Measurements from ENCODE around the gene OCRL. TPM values are rescaled to one million over a fixed set of nuclear protein-coding genes. Genes with fewer than 3 reads are reported as not detected.
A peak's percentile ranks its signal among the peaks of the same experiment; 100 is the strongest.

Gene OCRL
- 14.5 and 17.7 TPM in 2 replicates for total RNA-seq (2014; rRNA removed; shearing (Covaris generic))

DNA sequence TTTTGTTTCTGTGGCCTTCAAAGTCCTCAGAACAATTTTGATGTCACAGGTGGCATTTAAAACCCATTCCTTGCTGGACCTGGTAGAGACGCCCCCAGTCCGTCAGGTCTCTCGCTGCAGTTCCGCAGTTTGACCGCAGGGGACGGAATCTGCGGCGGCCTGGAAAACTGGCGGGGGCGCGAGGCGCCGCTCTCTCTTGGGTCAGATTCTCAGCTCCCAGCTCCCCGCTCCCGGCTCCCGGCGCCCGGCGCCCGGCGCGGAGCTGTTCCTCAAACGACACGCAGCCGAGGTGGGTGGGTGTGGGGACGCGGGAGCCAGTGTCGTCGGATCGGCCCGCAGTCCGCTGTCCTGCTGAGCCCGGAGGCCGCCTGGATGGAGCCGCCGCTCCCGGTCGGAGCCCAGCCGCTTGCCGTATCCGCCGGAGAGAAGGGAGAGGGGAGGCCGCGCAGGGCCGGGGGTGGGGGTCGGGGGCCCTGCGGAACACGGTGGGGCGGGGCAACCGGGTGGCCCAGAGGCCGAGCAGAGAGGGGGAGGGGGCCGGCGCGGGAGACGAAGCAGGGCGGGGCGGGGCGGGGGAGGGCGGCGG is at the start of gene OCRL:
TSS of gene OCRL (plus strand) at position 192 of the 586 bp plus-strand sequence. CDS start at position 373, 181 bp downstream.
- Histone ChIP-seq H3K4me1 (no peaks in the 10 kb centered on the region), H3K4me3 (peak within 1 kb of the TSS; percentile 81), H3K36me3 (no peaks in the 10 kb centered on the region), H3K9me3 (replicated peaks) (no peaks in the 10 kb centered on the region), H3K27me3 (no peaks in the 10 kb centered on the region), H3K27ac (peak within 1 kb of the TSS; percentile 60; the same call in 1 of the 2 replicates)
- DNase-seq = peak; percentile 62 to 73

- H3K4me1 ChIP-seq = no peaks in the 10 kb centered on the region
- no peaks in the 10 kb centered on the region for H3K9me3 ChIP-seq (replicated peaks)
- no peaks in the 10 kb centered on the region for H3K27me3 ChIP-seq
- peaks cover 19% of the 10 kb centered on the region for H3K36me3 ChIP-seq
- H3K4me3 ChIP-seq = no peak overlapping the region
- no peak overlapping the region for H3K27ac ChIP-seq
- DNase-seq = no peak
These were observed 49.7 kb upstream of the OCRL start for GRCh38 chrX:129490330-129490729.

DNA sequence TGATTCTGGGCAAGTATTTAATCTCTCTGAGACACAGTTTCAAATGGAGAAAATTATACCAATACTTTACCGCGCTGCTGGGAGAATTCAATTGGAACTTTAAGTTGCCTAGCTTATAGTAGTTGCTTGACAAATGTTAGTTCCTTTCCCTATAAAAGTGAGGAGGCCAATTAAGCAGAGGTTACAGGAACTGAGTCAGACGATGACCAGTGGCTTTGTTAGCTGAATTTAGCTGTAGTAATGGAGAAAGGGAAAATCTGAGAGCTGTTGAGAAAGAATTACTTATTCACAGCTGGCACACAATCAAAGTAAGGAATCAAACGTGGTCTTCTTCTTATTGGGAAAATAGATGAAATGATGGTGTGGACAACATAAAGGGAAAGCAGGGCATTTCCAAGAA is 46.4 kb upstream of the OCRL start:
- DNase-seq = no peak
- H3K27ac ChIP-seq = no peak overlapping the region
- H3K4me3 ChIP-seq = no peak overlapping the region
- H3K4me1 ChIP-seq = no peaks in the 10 kb centered on the region
- peaks cover 15% of the 10 kb centered on the region; the same call in 1 of the 2 replicates for H3K36me3 ChIP-seq
- no peaks in the 10 kb centered on the region for H3K9me3 ChIP-seq (replicated peaks)
- H3K27me3 ChIP-seq = no peaks in the 10 kb centered on the region

DNA sequence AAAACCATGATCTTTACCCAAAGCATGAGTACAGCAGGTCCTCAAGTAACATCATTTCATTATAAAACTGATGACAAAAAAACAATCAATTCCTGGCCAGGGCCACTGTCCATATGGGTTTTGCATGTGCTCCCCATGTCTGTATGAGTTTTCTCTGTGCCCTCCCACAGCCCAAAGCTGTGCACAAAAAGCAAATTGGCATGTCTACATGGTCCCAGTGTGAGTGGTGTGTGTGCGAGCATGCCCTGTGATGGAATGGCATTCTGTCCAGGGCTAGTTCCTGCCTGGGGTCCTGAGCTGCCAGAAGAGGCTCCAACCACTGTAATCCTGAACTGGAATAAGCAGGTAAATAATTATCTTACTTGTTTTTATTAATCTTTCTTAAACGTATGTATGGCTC is 45.2 kb upstream of the OCRL start:
- H3K9me3 ChIP-seq (replicated peaks) = no peaks in the 10 kb centered on the region
- H3K4me1 ChIP-seq = no peaks in the 10 kb centered on the region
- H3K27me3 ChIP-seq = no peaks in the 10 kb centered on the region
- no peak overlapping the region for H3K27ac ChIP-seq
- peaks cover 15% of the 10 kb centered on the region; the same call in 1 of the 2 replicates for H3K36me3 ChIP-seq
- no peak for DNase-seq
- no peak overlapping the region for H3K4me3 ChIP-seq

DNA sequence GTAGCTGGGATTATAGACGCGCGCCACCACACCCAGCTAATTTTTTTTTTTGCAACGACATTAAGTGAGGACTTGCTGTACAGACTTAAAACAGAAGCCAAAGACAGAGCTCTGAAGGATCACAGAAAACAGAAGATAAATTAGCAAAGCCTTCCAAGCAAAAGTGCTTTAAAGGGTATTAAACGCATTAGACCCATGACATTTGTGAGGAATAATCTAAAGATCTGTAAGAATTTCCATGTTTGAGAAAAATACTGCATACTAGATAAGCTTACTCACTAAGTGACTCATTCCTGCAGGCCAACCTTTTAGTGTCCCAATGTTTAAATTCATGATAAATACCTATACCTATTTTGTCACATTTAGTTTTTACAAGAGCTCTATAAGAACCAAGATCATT is 44.2 kb upstream of the OCRL start:
- no peak for DNase-seq
- Histone ChIP-seq H3K27me3 (no peaks in the 10 kb centered on the region), H3K9me3 (replicated peaks) (no peaks in the 10 kb centered on the region), H3K4me3 (no peak overlapping the region), H3K36me3 (peaks cover 15% of the 10 kb centered on the region), H3K27ac (no peak overlapping the region), H3K4me1 (no peaks in the 10 kb centered on the region)

- Histone ChIP-seq H3K27me3 (no peaks in the 10 kb centered on the region), H3K4me1 (no peaks in the 10 kb centered on the region), H3K36me3 (peaks cover 12% of the 10 kb centered on the region), H3K9me3 (replicated peaks) (no peaks in the 10 kb centered on the region), H3K4me3 (no peak overlapping the region), H3K27ac (no peak overlapping the region)
- DNase-seq = no peak
These were observed 43.4 kb upstream of the OCRL start for GRCh38 chrX:129496625-129497024.

DNA sequence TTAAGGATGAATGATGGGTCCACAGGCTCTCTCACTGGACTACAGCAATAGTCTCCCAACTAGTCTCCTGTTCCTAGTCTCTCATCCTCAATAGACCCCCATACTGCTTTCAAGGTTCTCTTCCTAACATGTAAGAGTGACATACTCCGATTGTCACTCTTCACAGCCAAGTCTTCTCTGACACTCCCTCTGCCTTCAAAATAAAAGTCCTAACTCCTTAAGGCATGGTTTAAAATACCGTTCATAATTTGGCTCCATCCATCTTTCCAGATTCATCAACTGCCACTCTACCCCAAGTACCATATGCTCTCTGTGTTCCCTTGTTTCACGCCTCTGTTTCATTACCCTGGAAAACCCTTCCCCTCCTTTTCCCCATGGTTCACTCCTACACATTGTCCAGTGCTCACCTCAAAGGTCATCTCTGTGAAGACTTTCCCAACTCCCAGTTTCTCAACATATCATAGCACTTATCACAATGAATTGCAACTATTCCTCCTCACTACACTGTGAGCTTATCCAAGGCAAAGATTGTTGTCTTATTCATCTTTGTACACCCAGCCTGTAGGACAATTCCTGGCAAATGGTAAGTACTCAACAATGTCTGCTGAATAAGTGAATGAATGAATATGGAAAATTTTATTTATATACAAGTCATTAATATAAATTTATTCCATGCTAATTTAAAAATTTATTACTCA is 42.8 kb upstream of the OCRL start:
- H3K9me3 ChIP-seq (replicated peaks) = no peaks in the 10 kb centered on the region
- no peak overlapping the region for H3K27ac ChIP-seq
- no peaks in the 10 kb centered on the region for H3K27me3 ChIP-seq
- peaks cover 15% of the 10 kb centered on the region for H3K36me3 ChIP-seq
- no peaks in the 10 kb centered on the region for H3K4me1 ChIP-seq
- no peak for DNase-seq
- H3K4me3 ChIP-seq = no peak overlapping the region

GRCh38 chrX:129510331-129510730 is 29.7 kb upstream of the OCRL start:
- H3K4me3 ChIP-seq = no peak overlapping the region
- no peaks in the 10 kb centered on the region for H3K4me1 ChIP-seq
- H3K9me3 ChIP-seq (replicated peaks) = no peaks in the 10 kb centered on the region
- H3K27me3 ChIP-seq = no peaks in the 10 kb centered on the region
- DNase-seq = no peak
- H3K36me3 ChIP-seq = peaks cover 12% of the 10 kb centered on the region; the same call in 1 of the 2 replicates
- no peak overlapping the region for H3K27ac ChIP-seq

- H3K27ac ChIP-seq = no peak overlapping the region
- H3K27me3 ChIP-seq = no peaks in the 10 kb centered on the region
- no peak for DNase-seq
- H3K9me3 ChIP-seq (replicated peaks) = no peaks in the 10 kb centered on the region
- H3K4me3 ChIP-seq = no peak overlapping the region
- H3K4me1 ChIP-seq = no peaks in the 10 kb centered on the region
- H3K36me3 ChIP-seq = peaks cover 20% of the 10 kb centered on the region
These were observed 28.4 kb upstream of the OCRL start for GRCh38 chrX:129511689-129512088.

DNA sequence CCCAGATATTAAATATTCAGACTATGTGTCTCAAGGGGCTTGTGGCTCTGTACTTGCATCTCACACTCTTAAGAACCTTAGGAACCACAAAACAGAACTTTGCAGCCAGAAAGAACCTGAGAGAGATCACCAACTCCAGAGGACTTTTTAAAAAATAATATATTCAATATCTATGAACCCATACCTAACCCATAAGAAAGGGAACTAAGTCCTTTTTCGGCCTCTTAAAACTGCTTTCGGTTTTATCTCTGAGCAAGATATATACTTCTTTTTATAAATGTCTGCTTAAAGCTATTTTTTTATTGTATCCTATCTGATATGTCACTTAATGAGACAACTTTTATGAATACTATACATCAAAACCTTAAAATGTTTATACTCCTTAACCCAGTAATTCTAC is 27.6 kb upstream of the OCRL start:
- Histone ChIP-seq H3K4me3 (no peak overlapping the region), H3K27ac (no peak overlapping the region), H3K27me3 (no peaks in the 10 kb centered on the region), H3K4me1 (no peaks in the 10 kb centered on the region), H3K36me3 (peaks cover 20% of the 10 kb centered on the region), H3K9me3 (replicated peaks) (no peaks in the 10 kb centered on the region)
- DNase-seq = no peak

DNA sequence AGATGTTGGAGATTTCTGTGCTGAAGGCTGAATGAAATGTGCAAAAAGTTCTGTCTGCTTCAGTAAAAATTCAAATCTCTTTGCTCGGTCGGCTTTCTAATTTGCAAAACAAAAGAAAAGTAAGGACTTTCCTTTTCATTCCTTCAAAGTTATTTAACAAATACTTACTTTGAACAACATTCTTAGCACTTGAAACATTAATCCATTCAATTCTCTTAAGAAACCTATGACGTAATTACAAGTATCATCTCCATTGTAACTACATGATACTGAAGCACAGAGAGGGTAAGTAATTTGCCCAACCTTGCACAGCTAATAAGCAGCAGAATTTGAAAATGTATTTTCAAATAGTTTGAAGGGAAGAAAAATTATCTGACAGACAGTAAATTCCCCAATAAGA is 23.7 kb upstream of the OCRL start:
- Histone ChIP-seq H3K36me3 (peaks cover 12% of the 10 kb centered on the region), H3K27ac (no peak overlapping the region), H3K4me1 (no peaks in the 10 kb centered on the region), H3K4me3 (no peak overlapping the region), H3K9me3 (replicated peaks) (no peaks in the 10 kb centered on the region), H3K27me3 (no peaks in the 10 kb centered on the region)
- no peak for DNase-seq

DNA sequence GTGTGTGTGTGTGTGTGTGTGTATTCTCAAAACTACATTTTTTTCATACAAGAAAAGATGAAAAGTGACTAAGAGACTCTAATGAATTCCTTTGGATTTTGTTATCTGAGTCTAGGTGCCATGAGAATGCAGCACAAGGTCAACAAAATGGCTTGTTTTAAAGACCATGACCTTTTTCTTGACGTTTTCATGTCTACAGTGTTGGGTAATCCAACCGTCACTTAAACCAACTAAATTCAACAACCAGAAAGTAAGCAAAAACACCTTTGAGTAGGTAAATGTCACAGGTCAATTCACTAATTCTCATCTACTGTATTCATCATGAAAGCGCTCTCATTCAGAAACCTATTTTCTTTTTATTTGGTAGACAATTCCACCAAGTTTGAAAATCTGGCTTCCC is 19.9 kb upstream of the OCRL start:
- no peaks in the 10 kb centered on the region for H3K9me3 ChIP-seq (replicated peaks)
- peaks cover 9% of the 10 kb centered on the region for H3K36me3 ChIP-seq
- no peak overlapping the region for H3K4me3 ChIP-seq
- no peaks in the 10 kb centered on the region for H3K4me1 ChIP-seq
- no peak overlapping the region for H3K27ac ChIP-seq
- DNase-seq = no peak
- H3K27me3 ChIP-seq = no peaks in the 10 kb centered on the region

GRCh38 chrX:129522184-129523078 is 17.6 kb upstream of the OCRL start:
- H3K27me3 ChIP-seq = no peaks in the 10 kb centered on the region
- DNase-seq = peak; percentile 80 to 81
- H3K27ac ChIP-seq = peak overlapping the region; percentile 71

DNA sequence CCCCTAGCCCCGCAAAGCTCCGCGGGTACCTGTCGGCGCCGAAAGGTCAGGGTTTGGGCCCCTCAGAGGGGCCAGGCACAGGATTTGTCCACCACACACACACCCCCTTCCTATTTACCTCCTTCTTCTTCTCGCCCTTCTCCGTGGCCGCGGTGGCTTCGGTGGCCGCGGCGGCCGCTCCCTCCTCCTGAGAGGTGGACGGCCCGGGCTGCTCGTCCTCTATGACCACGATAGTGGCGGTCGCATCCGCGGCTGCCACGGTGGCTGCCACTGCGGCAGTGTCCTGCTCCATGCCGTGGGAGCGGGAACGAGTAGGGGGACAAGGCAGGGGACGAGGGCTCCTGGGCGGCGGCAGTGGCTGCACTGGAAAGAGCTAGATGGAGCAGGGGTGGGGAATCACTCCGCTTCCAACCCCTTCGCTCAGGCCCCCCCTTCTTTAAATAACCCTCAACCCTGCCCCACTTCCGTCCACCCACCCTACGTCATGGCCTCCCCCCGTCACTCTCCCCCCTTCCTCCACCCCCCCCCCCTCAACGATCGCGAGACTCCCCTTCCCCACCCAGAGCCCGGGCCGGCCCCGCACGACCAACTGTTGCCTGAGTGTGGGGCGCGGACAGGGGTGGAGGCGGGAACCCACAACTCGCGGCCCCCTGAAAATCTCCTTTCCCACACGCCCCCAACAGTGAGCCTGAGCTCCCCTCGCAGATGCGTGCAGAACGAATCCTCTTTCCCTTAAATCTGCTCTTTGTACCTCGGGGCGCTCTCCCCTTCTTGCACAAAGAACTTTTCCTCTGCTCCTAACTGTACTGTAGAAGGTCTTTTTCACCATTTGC is 16.8 kb upstream of the OCRL start, which contains the start of gene SMARCA1:
TSS of gene SMARCA1 (minus strand) at position 412 of the 833 bp plus-strand sequence. CDS start at position 292, 120 bp downstream.
- Histone ChIP-seq H3K27ac (peak within 1 kb of the TSS; percentile 71), H3K4me1 (no peaks in the 10 kb centered on the region), H3K4me3 (peak within 1 kb of the TSS; percentile 94), H3K36me3 (no peaks in the 10 kb centered on the region), H3K27me3 (no peaks in the 10 kb centered on the region), H3K9me3 (replicated peaks) (no peaks in the 10 kb centered on the region)
- DNase-seq = peak; percentile 70 to 73

More at GRCh38 chrX:129522184-129523078, 17.6 kb upstream of the OCRL start:
- H3K36me3 ChIP-seq = no peaks in the 10 kb centered on the region
- H3K9me3 ChIP-seq (replicated peaks) = no peaks in the 10 kb centered on the region
- no peaks in the 10 kb centered on the region for H3K4me1 ChIP-seq
- H3K4me3 ChIP-seq = peak overlapping the region; percentile 94

Measured in SJCRH30 (cell line).